ENCODE results near the gene MYOG.

- TF ChIP-seq POLR2A (IDR thresholded peaks at IDR 0.05) (no peak), CTCF (IDR thresholded peaks at IDR 0.05) (no peak), EP300 (IDR thresholded peaks at IDR 0.05) (no peak)
These were observed 31.2 kb downstream of the MYOG start for GRCh38 chr1:203054642-203055041.
